GM21576 (cell line): Measurements from ENCODE around the gene ANKRD65.
"Not testable (repeated sequence)": the region's sequence is repeated elsewhere in the genome, so short reads cannot be mapped to it uniquely, and the experiment has no call there.

Source experiments
- ATAC-seq: cut with Tn5 transposase; IDR thresholded peaks from one replicate; pipeline ENCODE4 v1.9.1; 2021; ENCODE audit warnings: mild to moderate bottlenecking, moderate library complexity; ENCODE audit not compliant: unreplicated experiment

Gene ANKRD65

DNA sequence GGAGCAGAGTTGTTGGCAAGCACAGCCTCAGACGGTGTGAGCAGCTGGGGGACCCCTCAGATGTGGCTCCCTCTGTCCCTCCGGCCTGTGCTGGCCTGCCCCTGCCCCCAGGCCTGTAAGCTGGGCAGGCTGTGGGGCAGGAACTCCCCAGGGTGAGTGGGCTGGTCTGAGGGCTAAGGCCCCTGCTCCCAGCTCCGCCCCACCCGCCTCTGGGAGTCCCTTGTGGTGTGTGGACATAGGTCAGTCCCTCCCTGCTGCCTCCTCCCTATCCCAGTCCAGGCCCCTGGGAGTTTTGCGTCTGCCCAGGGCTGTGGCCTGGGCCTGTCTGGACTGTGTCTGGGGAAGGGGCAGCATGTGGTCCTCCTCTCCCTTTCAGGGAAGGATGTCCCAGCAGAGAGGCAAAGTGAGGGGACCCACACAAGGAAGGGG, 10.8 kb upstream of the ANKRD65 start:
- ATAC-seq, result no peak

DNA sequence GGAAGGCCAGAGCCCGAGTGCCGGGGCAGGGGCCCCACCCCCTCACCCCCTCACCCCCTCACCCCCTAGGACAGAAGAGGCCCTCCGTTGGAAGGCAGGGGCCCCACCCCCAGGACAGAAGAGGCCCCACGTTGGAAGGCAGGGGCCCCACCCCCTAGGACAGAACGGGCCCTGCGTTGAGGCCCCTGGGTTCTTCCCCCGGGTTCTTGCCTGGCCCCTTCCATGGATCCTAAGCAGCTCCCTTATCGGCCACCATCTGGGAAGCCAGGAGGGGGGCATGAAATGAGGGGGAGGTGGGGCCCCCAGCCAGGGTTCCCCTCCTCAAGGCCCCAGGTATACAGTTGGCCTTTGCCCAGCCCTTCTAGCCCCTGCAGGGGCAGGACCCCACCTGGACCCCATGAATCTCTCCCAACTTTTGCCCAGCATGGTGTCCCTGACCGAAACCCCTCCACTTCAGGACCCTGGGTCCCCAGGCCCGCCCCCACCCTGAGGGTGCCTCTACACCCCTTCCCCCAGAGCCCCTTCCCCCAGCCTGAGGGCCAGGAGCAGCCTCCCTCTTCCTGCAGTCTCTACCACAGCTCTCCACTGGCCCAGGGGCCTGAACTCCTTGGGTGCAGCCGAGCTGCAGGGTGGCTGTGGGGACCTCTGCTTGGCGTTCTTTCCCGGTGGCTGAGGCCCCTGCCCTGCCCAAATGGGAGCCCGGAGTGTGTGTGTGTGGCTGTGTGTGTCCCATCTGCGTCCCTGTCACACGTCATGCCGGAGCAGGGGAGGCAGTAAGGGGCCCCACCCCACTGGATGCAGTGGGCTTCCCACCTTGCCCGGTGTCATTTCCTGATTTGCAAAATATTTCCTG, 10.1 kb upstream of the ANKRD65 start:
- ATAC-seq, result no peak

DNA sequence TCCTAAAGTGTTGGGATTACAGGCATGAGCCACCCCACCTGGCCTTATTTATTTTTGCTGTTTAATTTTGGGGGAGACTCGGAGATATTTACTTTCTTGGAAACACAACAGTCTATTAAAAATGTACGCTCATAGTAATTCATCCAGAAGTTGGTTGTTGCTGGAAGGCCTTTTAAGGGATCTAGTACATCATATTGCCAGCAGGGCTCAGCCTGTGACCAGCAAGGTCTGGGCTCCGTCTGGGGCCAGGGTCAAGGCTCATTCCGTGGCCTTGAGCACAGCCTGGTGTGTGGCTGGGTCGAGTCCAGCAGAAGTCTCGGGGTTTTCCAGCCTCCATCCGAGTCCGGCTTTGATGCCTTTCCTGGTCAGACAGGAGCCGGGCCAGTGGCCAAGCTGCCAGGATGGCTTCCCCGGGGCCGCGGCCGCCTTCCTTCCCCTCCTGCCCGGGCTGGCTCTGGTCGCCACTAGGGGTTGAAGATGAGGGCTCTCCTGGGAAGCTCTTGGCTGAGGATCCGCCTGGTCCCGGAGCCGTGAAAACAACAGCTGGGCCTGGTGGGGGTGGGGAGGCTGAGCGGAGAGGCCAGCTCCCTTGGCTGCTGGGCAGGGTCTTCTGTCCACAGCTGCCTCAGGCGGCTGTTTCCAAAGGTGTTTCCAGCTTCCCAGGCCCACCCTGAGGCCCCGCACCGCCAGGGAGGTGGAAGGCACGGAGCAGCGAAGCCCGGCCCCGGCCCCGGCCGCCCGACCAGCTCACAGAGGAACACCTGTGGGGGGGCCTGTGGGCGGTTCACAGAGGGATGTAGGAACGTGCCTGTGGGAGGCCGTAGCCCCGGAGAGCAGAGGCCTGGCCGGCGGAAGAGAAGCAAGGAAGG, 9.3 kb upstream of the ANKRD65 start:
- ATAC-seq, result no peak

DNA sequence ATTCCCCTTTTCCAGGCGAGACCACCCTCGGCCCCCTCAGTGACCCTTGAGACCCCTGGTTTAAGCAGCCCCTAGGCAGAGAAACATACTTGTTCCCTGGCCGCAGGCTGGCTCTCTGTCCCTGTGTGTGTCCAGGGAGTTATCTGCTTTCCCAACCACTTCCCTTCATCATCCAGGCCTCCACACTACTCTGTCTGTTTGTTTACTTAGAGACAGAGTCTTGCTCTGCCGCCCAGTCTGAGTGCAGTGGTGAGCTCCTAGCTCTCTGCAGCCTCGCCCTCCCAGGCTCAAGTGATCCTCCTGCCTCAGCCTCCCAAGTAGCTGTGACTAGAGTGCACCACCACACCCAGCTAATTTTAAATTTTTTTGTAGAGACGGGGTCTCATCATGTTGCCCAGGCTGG, 8.6 kb upstream of the ANKRD65 start:
- ATAC-seq, result no peak

DNA sequence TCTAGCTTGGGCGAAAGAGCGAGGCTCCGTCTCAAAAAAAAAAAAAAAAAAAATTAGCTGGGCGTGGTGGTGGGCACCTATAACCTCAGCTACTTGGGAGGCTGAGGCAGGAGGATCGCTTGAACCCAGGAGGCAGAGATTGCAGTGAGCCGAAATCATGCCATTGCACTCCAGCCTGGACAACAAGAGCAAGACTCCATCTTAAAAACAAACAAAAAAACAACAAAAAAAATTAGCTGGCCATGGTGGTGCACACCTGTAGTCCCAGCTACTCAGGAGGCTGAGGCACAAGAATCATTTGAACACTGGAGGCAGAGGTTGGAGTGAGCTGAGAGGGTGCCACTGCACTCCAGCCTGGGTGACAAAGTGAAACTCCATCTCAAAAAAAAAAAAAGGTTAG, 7.9 kb upstream of the ANKRD65 start:
- not testable (repeated sequence) for ATAC-seq

DNA sequence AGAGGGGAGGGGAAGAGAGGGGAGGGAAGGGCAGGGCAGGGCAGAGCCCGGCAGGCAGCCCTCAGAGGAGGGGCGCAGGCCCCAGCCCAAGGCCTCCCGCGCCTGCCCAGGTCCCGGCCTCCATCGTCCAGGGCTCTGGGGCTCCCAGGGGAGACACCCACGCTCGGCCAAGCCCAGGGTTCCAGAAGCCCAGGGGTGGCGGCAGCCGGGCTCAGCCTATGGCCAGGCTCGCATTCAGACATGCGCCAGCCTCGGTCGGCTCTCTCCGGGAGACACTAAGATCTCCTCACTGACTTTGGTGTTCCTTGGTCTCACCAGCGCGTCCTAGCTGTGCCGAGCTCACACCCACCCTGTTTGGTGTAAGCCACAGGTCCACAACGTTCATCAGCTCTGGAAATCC, 7.1 kb upstream of the ANKRD65 start:
- no peak for ATAC-seq

DNA sequence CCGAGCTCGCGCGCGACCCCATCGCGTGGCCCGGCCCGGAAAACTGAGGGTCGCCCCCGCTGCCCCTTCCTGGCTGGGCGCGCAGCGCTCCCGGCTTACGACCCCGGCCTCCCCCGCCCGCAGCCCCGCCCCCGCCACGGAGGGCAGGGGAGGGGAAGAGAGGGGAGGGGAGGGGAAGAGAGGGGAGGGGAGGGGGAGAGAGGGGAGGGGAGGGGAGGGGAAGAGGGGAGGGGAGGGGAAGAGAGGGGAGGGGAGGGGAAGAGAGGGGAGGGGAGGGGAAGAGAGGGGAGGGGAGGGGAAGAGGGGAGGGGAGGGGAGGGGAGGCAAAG, 6.7 kb upstream of the ANKRD65 start:
- ATAC-seq, result no peak

DNA sequence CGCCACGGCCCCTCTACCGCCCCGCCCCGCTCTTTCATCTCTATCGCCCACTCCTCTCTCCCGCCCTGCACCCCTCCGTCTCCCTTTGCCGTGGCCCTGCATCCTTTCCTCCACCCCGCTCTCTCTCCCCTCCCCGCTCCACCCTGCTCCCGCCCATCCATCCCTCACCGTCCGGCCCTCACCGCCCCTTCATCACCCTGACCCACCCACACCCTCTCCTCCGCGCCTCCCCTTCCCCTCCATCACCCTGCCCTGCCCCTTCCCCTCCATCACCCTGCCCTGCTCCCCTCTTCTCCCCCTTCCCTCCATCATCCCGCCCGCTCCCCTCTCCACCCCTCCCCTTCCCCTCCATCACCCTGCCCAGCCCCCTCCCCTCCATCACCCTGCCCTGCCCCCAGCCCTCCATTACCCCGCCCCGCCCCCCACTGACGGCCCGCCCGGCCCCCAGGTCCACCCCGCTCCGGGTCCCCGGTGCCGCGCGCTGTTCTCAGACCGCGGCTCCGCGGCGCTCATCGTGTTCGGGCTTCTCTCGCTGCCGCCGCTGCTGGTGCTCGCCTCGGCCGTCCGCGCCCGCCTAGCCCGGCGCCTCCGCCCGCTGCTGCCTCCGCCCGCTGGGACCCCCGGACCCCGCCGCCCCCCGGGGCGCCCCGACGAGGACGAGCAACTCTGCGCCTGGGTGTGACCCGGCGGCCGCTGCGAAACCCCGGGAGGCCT, 6.2 kb upstream of the ANKRD65 start:
- no peak for ATAC-seq

DNA sequence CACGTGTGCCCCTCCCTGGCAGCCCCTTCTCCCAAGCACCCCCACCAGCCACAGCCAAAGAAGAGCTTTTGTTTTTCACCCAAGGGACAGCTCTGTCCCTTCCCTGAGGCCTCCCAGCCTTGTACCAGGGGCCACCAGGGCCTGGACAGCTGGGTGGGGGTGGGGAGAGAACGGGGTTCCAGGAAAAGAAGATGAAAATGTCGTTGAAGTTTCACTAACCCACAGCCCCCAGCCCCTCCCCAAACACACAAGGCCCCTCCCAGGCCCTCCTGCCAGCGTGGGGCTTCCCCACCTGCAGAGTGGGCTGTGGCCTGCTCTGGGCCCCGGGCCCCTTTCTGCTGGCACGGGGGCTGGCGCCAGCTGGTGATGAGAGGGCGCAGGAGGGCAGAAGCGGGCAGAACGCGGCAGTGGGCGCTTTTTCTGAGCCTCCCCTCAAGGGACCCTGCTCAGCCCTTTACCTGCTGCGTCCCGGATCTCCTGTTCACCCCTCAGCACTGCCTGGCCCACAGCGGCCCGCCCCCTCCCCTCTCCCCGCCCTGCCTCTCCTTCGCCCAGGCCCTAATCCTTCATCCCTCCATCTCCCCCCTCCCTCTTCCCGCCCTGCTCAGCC, 5.5 kb upstream of the ANKRD65 start:
- no peak for ATAC-seq

DNA sequence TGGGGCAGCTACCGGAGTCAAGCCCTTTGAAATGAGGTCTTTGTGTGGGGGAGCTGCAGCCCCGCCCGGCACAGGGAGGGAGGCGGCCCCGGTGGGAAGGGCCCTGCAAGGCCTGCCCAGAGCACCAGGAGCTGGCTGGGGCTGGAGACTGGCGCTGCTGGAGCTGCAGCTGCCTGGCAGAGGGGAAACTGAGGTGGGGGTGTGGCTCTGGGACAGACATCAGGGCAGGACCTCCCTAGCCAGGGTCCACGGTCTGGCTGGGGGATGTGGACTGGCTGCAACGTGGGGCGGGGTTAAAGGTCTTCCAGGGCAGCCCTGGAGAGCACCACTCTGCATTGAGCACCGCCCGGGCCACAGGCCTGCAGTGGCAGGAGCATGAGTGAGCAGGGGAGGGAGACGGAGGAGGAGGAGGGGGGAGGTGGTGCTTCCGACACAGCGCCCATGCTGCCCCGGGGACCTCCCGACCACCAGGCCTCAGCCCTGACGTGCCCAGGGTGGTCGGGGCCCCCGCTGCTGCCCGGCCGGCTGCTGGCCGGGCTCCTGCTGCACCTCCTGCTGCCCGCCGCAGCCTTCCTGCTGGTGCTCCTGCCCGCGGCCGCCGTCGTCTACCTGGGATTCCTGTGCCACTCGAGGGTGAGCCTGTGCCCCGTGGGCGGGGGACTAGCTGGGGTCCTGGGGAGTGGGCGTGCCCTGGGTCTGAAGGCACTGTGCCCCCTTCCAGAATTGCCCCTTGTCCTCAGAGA, 4.8 kb upstream of the ANKRD65 start:
- no peak for ATAC-seq

DNA sequence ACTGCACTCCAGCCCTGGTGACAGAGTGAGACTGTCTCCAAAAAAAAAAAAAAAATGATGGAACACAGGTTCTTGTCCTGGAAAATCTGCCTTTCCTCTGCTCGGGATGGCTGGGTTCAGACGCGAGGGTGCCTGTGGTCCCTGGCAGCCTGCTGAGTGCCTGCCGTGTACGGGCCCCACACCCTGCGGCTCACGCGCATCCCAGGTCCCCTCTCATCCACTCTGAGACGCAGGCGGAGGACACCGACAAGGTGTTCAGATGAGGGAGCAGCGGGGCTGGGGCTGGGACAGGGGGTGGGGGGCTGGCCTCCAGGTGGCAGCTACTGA, 4.3 kb upstream of the ANKRD65 start:
- ATAC-seq, result no peak

DNA sequence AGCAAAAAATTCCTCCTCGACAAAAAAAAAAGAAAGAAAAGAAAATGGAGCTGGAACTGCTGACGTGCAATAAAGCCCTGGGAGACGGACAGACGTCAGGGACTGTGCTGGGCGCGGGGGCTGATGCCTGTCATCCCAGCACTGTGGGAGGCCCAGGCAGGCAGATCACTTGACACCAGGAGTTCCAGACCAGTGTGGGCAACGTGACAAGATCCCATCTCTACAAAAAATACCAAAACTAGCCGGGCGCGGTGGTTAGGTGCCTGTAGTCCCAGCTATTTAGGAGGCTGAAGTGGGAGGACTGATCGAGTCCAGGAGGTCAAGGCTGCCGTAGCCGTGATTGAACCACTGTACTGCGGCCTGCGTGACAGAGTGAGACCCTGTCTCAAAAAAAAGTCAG, 3.6 kb upstream of the ANKRD65 start:
- no peak for ATAC-seq

DNA sequence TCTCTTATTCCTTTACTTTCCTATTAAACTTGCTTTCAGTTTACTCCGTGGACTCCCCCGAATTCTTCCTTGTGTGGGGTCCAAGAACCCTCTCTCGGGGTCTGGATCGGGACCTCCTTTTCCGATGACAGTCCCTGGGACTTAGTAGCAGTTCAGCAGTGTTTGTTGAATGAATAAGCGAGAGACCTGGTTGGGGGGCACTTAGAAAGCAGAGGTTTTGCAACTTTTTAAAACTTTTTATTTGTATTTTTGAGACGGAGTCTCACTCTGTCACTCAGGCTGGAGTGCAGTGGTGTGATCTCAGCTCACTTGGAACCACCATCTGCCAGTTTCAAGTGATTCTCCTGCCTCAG, 2.1 kb upstream of the ANKRD65 start:
- ATAC-seq, result no peak

DNA sequence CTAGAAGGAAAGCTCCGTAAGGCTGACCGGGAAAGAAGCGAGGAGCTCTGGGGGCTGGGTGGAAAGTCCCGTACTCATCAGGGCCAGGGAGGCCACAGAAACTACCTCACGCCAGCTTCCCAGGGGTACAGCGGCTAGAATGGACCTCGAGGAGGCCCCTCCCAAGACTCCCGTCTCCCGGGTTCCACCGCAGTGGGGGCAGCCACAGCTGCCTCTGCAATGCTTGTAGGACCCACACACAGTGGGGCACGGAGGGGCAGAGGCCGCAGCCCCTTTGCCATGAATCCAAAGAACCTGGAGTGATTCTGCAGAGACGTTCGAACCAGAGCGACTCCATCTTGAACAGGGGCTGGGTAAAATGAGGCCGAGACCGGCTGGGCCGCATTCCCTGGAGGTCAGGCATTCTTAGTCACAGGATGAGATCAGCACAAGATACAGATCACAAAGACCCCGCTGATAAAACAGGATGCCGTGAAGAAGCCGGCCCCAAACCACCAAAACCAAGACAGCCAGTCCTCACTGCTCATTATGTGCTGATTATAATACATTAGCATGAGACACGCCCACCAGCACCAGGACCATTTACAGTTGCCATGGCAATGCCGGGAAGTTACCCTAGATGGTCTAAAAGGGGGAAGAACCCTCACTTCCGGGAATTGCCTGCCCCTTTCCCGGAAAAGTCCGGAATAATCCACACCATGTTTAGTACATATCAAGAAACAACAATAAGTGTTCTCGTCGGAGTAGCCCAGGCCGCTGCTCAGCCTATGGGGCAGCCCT, 1.6 kb upstream of the ANKRD65 start:
- ATAC-seq, result no peak

DNA sequence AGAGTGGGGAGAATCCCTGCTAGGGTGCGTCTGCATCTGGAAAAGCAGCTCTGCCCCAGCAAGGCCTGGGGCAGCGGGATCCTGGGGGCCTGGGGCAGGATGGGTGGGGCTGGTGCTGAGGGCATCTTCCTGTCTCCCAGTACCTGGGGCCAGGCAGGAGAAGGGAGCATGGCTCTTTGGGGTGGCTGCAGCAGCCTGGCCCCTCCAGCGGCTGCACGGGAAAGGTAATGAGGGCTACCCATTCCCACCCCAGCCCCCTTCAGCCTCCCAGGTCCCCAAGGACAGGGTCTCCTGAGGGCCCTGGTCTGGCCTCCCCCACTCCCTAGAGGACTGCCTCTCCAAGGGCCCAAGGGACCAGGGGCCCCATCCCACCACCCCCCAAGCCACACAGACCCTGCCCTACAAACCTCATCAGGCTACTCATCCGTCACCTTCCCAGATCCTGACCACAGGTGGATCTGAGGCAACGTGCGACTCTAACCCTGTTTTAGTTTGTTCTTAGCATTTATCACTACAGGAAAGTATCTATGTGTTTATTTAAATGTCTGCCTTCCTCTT, 910 bp upstream of the ANKRD65 start:
- ATAC-seq, result no peak

DNA sequence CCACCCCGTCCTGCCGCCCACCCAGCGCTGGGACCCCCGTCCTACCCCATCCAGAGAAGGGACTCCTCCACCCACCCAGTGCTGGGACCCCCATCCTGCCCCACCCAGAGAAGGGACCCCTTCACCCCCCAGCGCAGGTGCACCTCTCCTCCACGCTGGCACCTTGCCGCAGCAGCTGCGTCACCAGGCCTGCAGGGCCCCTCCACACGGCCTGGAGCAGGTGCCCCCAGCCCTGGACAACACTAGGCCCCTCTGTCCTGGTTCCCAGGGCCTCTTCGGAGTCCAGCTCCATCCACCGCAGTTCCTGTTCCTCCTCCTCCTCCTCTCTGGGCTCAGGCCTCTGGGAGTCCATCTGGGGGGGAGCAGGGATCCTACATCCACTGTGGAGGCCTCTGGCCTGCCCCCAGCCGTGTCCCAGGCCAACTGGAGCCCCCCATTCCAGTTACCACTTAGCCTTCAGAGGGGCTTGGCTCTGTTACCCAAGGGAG, 378 bp downstream of the ANKRD65 start:
- no peak for ATAC-seq

DNA sequence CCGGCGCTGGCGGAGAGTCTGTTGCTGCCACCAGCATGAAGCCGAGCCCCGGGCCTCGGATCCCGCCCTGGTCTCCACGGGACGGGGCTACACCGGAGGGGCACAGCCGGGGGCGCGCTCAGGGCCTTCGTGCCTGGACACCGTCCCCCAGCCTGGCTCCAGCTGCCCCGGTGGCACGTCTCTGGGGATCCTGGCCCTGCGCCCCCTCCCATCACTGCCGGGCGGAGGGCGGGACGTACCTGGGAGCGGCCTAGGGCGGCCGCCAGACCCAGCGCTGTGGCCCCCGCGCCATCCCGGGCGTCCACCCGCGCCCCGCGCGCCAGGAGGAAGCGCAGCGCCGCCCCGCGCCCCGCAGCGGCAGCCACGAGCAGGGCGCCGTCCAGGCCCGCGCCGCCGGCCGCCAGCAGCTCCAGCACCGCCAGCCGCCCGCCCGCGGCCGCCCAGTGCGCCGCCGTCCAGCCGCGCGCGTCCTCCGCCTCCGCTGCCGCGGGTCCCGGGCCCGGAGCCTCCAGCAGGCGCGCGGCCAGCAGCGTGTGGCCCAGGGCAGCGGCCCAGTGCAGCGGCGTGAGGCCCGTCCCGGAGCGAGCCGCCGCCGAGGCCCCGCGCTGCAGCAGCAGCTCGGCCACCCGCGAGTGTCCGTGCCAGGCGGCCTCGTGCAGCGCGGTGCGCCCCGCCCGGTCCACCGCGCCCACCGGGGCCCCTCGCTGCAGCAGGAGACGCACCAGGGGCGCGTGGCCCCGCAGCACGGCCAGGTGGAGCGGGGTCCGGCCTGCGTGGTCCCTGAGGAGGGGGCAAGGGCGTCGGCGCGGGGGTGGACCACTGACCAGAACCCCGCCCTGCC, 1.0 kb downstream of the ANKRD65 start:
- no peak for ATAC-seq

DNA sequence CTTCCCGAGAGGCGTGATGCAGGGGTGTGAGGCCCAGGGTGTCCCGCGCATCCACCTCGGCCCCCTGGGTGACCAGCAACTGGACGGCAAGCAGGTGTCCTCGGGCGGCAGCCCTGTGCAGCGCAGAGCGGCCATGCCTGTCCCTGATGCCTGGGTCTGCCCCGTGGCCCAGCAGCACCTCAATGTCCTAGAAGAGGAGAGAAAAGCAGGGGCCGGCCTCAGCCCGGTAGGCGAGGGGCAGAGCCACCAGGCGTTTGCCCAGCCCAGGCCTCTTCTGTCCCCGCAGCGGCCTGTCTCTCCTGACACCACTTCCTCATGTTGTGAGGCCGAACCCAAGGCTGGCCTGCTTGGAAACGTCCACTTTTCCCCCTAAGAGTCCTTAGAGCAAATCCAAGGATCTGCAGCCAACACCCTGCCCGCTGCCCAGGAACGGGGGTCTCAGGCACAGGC, 1.7 kb downstream of the ANKRD65 start:
- no peak for ATAC-seq
